Measurements from ENCODE around the gene SERPINB4. TPM values are rescaled to one million over a fixed set of nuclear protein-coding genes. Genes with fewer than 3 reads are reported as not detected.

SERPINB4 gene
- total RNA-seq, 2 donors from 2014 or later, result 0.24 TPM; not detected in 1

- peaks cover 4% of the 10 kb centered on the region for H3K9me3 ChIP-seq (ENCODE audit: control insufficient read depth, low read length)
- peaks cover 20% of the 10 kb centered on the region for H3K4me1 ChIP-seq (ENCODE audit: control insufficient read depth, insufficient read depth, low read length)
- WGBS, 2 experiments (ENCODE audit: insufficient coverage in 1 of 2, insufficient read length in 1 of 2), result 94 to 100% methylated on average over 1 to 2 of the region's 2 CpGs
- H3K9ac ChIP-seq (ENCODE audit: extremely low read depth, low read length, poor library complexity, severe bottlenecking), result no peak overlapping the region
- DNase-seq, result no peak
- Mint-ChIP-seq H3K27ac (no peak overlapping the region), H3K36me3 (ENCODE audit: low read depth) (no peaks in the 10 kb centered on the region), H3K27me3 (ENCODE audit: insufficient read depth) (no peaks in the 10 kb centered on the region), H3K4me1 (peaks cover 34% of the 10 kb centered on the region), H3K4me3 (no peak overlapping the region), H3K9me3 (peaks cover 5% of the 10 kb centered on the region)
- TF ChIP-seq CTCF (conservative IDR thresholded peaks at IDR 0.05), result no peak
- peak overlapping the region; percentile 47 for H3K4me3 ChIP-seq (ENCODE audit: low read length)
- H3K27ac ChIP-seq (ENCODE audit: low read depth, low read length), result no peak overlapping the region
- H3K27me3 ChIP-seq (ENCODE audit: control insufficient read depth, insufficient read depth, low read length, poor library complexity, severe bottlenecking), result no peaks in the 10 kb centered on the region
- no peaks in the 10 kb centered on the region for H3K36me3 ChIP-seq (ENCODE audit: control insufficient read depth, insufficient read depth, low read length)
Measured at GRCh38 chr18:63681449-63682340, 37.6 kb upstream of the SERPINB4 start.

- peak; percentile 12 for TF ChIP-seq CTCF (conservative IDR thresholded peaks at IDR 0.05)
- Mint-ChIP-seq H3K36me3 (ENCODE audit: low read depth) (no peaks in the 10 kb centered on the region), H3K9me3 (no peaks in the 10 kb centered on the region), H3K27ac (no peak overlapping the region), H3K4me3 (no peak overlapping the region), H3K4me1 (peaks cover 33% of the 10 kb centered on the region), H3K27me3 (ENCODE audit: insufficient read depth) (no peaks in the 10 kb centered on the region)
- 93 to 96% methylated on average over 3 to 5 of the region's 5 CpGs for WGBS, 2 experiments (ENCODE audit: insufficient coverage in 1 of 2, insufficient read length in 1 of 2)
- Histone ChIP-seq H3K9me3 (ENCODE audit: control insufficient read depth, low read length) (no peaks in the 10 kb centered on the region), H3K4me1 (ENCODE audit: control insufficient read depth, insufficient read depth, low read length) (peaks cover 20% of the 10 kb centered on the region), H3K27me3 (ENCODE audit: control insufficient read depth, insufficient read depth, low read length, poor library complexity, severe bottlenecking) (no peaks in the 10 kb centered on the region), H3K27ac (ENCODE audit: low read depth, low read length) (no peak overlapping the region), H3K36me3 (ENCODE audit: control insufficient read depth, insufficient read depth, low read length) (no peaks in the 10 kb centered on the region), H3K4me3 (ENCODE audit: low read length) (no peak overlapping the region), H3K9ac (ENCODE audit: extremely low read depth, low read length, poor library complexity, severe bottlenecking) (no peak overlapping the region)
- no peak for DNase-seq
Measured at GRCh38 chr18:63679820-63680606, 36.0 kb upstream of the SERPINB4 start.

- H3K4me1 Mint-ChIP-seq, result peaks cover 13% of the 10 kb centered on the region
- H3K4me1 ChIP-seq (ENCODE audit: control insufficient read depth, insufficient read depth, low read length), result peaks cover 8% of the 10 kb centered on the region
- no peak overlapping the region for H3K27ac Mint-ChIP-seq
- H3K9me3 ChIP-seq (ENCODE audit: control insufficient read depth, low read length), result no peaks in the 10 kb centered on the region
- H3K4me3 Mint-ChIP-seq, result no peak overlapping the region
- no peaks in the 10 kb centered on the region for H3K27me3 Mint-ChIP-seq (ENCODE audit: insufficient read depth)
- H3K27me3 ChIP-seq (ENCODE audit: control insufficient read depth, insufficient read depth, low read length, poor library complexity, severe bottlenecking), result no peaks in the 10 kb centered on the region
- no peak overlapping the region for H3K9ac ChIP-seq (ENCODE audit: extremely low read depth, low read length, poor library complexity, severe bottlenecking)
- no peak overlapping the region for H3K27ac ChIP-seq (ENCODE audit: low read depth, low read length)
- no peak for DNase-seq
- no peaks in the 10 kb centered on the region for H3K36me3 Mint-ChIP-seq (ENCODE audit: low read depth)
- no peak for TF ChIP-seq CTCF (conservative IDR thresholded peaks at IDR 0.05)
- H3K4me3 ChIP-seq (ENCODE audit: low read length), result no peak overlapping the region
- 83 to 87% methylated on average over 4 to 5 of the region's 5 CpGs for whole genome bisulfite sequencing, 2 experiments (ENCODE audit: insufficient coverage in 1 of 2, insufficient read length in 1 of 2)
- H3K9me3 Mint-ChIP-seq, result no peaks in the 10 kb centered on the region
- H3K36me3 ChIP-seq (ENCODE audit: control insufficient read depth, insufficient read depth, low read length), result no peaks in the 10 kb centered on the region
Measured at GRCh38 chr18:63677500-63678225, 33.6 kb upstream of the SERPINB4 start.
